ENCODE measurements around the gene RALGAPB.

GRCh38 chr20:38608188-38608587 lies 135.5 kb downstream of the RALGAPB start:
- TF ChIP-seq POLR2A (IDR thresholded peaks at IDR 0.05) = no peak
- TF ChIP-seq CTCF (IDR thresholded peaks at IDR 0.05) = no peak
- no peak for TF ChIP-seq POLR2AphosphoS5 (IDR thresholded peaks at IDR 0.05)
- TF ChIP-seq EP300 (IDR thresholded peaks at IDR 0.05) = no peak

Data from suprapubic skin (tissue), 4 donors.